Cardiac septum (tissue), 1 donor: ENCODE data around the gene USP6. TPM values are rescaled to one million over a fixed set of nuclear protein-coding genes. Genes with fewer than 3 reads are reported as not detected.
"Not testable (repeated sequence)": the region's sequence is repeated elsewhere in the genome, so short reads cannot be mapped to it uniquely, and the experiment has no call there.

Source experiments
- DNase-seq: peaks from one replicate; pipeline ENCODE4 v3.0.0-alpha.2; 2020; ENCODE audit warnings: low spot score
- intact Hi-C: fragments of 100-400 bp; cut with DNase I; formaldehyde crosslinking; loops from one replicate; pipeline ENCODE4 v1.14.0; 2022
- total RNA-seq: library from RNA; stranded (reverse); fragmentation: NEBNext Ultra II Directional; extraction: Animal tissue kit (Norgen Biotek cat#: 25700); gene quantifications from one replicate; pipeline ENCODE4 v1.2.1, GENCODE V29; 2021
- donor health status: DM: no; HTN: no; CAD: no.

The USP6 gene
- total RNA-seq, 1 donor from 2014 or later = 0.08 TPM

DNA sequence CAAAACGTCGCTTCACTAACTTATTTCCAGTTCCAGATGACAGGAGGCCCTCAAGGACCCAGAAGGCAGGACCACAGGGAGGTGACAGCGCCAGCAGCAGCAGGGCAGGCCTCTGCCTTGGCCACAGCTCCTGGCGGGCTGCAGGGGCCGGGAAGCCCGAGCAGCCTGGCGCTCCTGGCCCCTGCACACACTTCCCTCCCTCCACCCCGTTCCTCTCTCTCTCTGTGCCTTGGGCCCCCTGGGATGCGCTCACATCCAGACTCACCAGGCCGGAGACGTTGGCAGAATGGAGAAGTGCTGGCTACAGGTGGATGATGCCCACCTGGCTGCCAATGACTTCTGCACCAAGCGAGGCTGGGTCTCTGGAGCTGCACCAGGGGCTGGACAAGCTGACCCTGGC lies 63.2 kb downstream of the USP6 start:
- intact Hi-C loops = no loop called here
- DNase-seq = no peak

- intact Hi-C loops = no loop called here
- no peak for DNase-seq
These were observed 65.9 kb downstream of the USP6 start for GRCh38 chr17:5181509-5182305.

DNA sequence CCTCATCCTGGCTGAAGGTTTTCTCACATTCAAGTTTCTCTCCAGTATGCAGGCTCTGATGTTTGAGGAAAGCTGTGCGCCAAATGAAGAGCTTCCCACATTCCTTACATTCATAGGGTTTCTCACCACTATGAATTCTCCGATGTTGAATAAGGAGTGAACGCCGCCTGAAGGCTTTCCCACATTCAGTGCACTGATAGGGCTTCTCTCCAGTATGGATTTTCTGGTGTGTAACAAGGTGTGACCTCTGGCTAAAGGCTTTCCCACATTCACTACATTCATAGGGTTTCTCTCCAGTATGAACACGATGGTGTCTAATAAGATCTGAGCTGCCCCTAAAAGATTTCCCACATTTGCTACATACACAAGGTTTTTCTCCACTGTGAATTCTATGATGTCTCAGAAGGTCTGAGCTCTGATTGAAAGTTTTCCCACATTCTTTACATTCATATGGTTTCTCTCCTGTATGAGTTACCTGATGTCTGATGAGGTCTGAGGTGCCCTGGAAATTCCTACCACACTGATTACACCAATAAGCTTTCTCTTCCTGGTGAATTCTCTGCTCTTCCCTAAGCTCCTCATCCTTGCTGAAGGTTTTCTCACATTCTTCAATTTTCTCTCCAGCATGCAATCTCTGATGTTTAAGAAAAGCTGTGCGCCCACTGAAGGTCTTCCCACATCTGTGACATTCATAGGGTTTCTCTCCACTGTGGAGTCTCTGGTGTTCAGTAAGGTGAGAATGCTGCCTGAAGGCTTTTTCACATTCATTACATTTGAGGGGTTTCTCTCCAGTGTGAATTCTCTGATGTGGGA lies 67.0 kb downstream of the USP6 start:
- no peak for DNase-seq
- intact Hi-C loops = no loop called here

DNA sequence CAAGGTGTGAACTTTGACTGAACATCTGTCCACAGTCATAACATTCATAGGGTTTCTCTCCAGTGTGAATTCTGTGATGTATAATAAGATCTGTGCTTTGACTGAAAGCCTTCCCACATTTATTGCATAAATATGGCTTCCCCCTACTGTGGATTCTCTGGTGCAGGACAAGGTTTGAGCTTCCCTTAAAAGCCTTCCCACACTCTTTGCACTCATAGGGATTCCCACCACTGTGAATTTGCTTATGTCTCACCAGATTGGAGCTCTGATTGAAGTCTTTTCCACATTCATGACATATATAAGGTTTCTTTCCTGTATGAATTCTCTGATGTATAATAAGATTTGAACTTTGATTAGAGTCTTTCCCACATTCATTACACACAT lies 67.6 kb downstream of the USP6 start:
- DNase-seq = no peak
- intact Hi-C loops = no loop called here

DNA sequence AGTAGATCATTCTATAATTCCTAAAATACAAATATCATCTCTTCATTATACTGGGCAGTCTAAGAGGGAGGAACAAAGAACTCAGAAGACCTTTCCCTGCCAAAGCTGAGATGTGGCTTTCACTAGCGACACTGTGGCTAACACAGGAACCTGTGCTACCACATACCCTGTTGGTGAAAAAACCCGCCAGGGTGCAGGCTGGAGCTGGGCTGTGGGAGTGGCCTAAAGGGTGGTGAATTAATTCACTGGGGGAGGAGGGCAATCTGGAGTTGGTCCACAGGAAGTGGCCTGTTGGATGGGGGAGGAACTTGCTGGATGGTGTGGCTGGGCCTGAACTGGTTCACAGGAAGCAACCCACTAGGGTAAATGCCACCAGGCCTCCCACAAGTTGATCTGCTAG lies 68.5 kb downstream of the USP6 start:
- intact Hi-C loops = no loop called here
- DNase-seq = no peak

- intact Hi-C loops = loop anchor here (2.0 kb wide), 1 partner anchor 79 kb away; no protein-coding TSS in a partner anchor
- DNase-seq = peak; percentile 97
These were observed 75.9 kb downstream of the USP6 start, which contains the start of gene ZNF594 for GRCh38 chr17:5191541-5192417. Gene ZNF594, minus strand, starts transcription at chr17:5191868. Its CDS starts 7,612 bp downstream, at chr17:5184256.

DNA sequence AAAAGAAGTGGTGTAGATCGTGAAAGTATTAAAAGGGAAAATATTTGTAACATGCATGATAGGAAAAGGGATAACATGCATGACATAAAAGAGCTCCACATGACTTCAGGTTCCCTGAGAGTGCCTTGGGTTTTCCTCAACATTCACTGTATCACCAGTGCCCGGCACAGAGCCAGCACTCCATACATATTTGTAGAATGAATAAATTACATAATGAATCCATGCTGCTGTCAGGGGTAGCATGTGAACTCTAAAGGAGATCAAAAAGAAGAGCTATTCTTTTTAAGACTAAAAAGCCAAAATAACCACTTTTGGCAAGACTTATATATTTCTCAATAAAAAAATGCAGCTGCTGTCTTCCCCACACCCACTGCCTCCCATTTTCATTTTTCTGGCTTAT lies 78.5 kb downstream of the USP6 start:
- DNase-seq = no peak
- intact Hi-C loops = no loop called here

- no peak for DNase-seq
- intact Hi-C loops = no loop called here
These were observed 82.6 kb downstream of the USP6 start for GRCh38 chr17:5198472-5198871.

DNA sequence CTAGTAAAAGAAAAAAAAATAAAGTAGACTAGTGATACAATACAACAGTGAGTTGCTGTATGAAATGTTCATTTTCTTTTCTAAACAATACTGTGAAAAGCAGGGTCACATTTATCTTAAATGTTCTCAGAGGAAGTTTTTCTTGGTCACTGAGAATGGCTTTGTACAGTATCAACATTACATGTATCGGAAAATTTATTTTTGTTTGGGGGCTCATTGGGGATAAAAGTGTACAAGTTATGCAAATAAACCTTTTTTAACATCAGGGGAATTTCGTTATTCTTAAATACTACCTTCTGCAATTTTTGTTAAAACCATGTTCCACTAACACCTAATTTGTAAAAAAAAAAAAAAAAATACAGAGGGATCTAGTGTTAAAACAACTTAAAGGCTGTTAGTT lies 84.5 kb downstream of the USP6 start:
- DNase-seq = no peak
- intact Hi-C loops = no loop called here

- intact Hi-C loops = no loop called here
- DNase-seq = no peak
These were observed 85.2 kb downstream of the USP6 start for GRCh38 chr17:5201011-5201410.

DNA sequence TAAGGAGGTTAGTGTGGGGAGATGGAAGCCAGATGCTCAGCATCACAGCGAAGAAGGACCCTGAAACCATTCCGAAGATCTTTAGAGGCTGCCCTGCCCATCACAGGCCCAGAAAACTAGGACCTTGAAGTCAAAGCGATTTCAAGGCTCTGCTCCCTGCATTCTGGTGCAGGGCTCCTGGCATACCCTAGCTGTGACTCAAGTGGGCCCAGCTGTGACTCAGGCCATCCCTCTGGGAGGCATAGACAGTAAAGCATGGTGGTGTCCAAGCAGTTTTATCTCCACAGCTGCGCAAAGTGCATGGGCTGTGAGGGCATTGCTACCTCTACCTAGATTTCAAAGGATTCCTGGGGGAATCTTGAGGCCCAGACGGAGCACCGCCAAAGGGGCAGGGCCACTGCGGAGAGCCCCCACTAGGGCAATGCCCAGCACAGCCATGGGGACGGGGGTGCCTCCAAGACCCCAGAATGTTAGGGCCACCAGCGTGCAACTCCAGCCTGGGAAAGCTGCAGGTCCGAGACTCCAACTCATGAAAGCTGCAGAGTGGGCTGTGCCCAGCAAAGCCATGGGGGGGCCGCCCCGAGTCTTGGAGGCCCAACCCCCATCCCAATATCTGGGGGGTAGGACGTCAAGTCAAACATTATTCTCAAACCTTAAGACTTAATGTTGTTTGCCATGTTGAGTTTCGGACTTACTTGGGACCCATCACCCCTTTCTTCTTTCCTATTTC lies 87.5 kb downstream of the USP6 start:
- intact Hi-C loops = no loop called here
- no peak for DNase-seq

DNA sequence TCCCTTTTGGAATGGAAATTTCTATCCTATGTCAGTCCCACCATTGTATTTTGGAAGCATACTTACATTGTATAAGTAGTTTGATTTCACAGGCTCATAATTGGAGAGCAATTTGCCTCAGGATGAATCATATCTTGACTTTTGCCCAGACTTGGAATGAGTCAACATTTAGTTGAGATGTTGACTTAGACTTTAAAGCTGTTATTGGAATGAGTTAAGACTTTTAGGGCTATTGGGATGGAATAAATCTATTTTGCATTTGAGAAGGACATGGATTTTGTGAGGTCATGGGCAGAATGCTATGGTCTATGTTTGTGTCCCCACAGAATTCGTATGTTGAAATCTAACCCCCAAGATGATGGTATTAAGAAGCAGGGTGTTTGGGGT lies 88.1 kb downstream of the USP6 start:
- intact Hi-C loops = no loop called here

DNA sequence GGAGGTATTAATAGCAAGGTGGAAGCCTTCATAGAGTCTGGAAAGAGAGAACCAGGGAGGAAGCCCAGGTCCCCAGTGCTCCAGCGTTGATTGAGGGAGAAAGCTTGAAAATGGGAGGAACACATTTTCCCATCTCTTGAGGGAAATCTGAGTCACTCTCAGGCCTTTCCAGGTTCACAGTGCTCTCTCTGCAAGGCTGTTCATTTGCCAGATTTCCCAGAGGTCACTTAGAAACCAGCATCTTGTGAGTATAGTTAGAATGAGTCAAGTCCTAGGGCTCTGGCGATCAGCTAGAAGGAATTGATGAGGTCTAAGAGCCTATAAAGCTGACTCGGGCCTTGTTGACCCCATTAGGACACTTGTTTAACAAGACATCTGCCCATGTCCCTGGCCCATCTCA lies 93.6 kb downstream of the USP6 start:
- intact Hi-C loops = no loop called here
- DNase-seq = no peak

More for the DNA sequence above, 88.1 kb downstream of the USP6 start:
- no peak for DNase-seq

DNA sequence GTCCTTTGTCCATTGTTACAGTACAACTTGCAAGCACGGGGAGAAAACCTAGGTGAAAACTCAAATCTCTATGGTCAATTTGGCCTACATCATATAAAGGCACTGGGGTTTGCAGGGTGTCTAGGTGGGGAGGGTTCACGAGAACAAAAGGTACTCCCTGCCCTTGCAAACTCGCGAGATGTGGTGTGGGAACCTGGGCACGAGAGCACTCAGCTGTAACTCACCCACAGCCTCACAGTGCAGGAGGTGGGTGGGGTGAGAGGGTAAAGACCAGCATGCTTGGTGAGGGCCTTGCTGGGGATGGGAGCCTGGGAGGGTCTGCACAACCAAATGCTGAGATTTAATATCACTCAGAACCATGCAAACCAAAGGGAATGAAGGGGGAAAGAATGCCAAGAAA lies 94.3 kb downstream of the USP6 start:
- no peak for DNase-seq
- intact Hi-C loops = no loop called here

- DNase-seq = no peak
- intact Hi-C loops = no loop called here
These were observed 94.9 kb downstream of the USP6 start for GRCh38 chr17:5210614-5211252.

GRCh38 chr17:5211458-5211857 lies 95.6 kb downstream of the USP6 start:
- no peak for DNase-seq
- intact Hi-C loops = no loop called here

GRCh38 chr17:5217562-5217961 lies 101.7 kb downstream of the USP6 start:
- intact Hi-C loops, DNase-seq: not testable (repeated sequence)

GRCh38 chr17:5219536-5219935 lies 103.7 kb downstream of the USP6 start:
- intact Hi-C loops = no loop called here

DNA sequence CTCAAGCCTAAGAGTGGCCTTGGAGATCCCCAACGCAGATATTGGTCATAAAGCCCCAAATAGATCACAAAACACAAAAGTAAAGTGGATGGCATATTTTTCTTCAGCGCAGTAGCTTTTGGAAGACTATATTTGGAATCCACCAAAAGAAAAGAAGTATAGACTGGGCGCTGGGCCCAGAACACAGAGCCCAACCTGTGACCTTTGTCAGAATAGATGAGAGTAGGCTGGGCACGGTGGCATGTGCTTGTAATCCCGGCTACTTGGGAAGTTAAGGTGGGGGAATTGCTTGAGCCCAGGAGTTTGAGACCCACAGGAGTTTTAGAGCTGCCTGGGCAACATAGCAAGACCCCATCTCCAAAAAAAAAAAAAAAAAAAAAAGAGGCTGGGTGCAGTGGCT lies 104.2 kb downstream of the USP6 start:
- intact Hi-C loops = no loop called here
- no peak for DNase-seq

More at GRCh38 chr17:5219536-5219935, 103.7 kb downstream of the USP6 start:
- no peak for DNase-seq
